Measurements from ENCODE around the gene GPR142. TPM values are rescaled to one million over a fixed set of nuclear protein-coding genes. Genes with fewer than 3 reads are reported as not detected.

The GPR142 gene
- total RNA-seq, 1 experiment from 2014 or later, result not detected

GRCh38 chr17:74371653-74372147, 4.4 kb downstream of the GPR142 start:
- no peak for ATAC-seq
- ChIA-PET POLR2A (no interaction called here), CTCF (interaction anchor here (2.5 to 7.1 kb wide), 2 partner anchors 8 to 9 kb away, joined by 19 to 138 read pairs; partner anchors contain the start of gene BTBD17)
- DNase-seq (ENCODE audit: low spot score), result no peak
- peaks cover 2% of the 10 kb centered on the region; the same call in 1 of the 2 replicates for H3K27me3 Mint-ChIP-seq (ENCODE audit: low read depth)
- H3K27ac Mint-ChIP-seq, result no peak overlapping the region
- H3K4me3 Mint-ChIP-seq, result no peak overlapping the region
- TF ChIP-seq ARID4B (CRISPR knock-in tag; IDR thresholded peaks at IDR 0.05; ENCODE audit: borderline replicate concordance) (no peak), MYBL2 (CRISPR knock-in tag; IDR thresholded peaks at IDR 0.05) (no peak), MAX (CRISPR knock-in tag; IDR thresholded peaks at IDR 0.05) (no peak), NR1H2 (CRISPR knock-in tag; IDR thresholded peaks at IDR 0.05) (no peak), USF1 (CRISPR knock-in tag; IDR thresholded peaks at IDR 0.05) (no peak), CTCF (IDR thresholded peaks at IDR 0.05) (no peak)
- peaks cover 8% of the 10 kb centered on the region for H3K4me1 Mint-ChIP-seq
- H3K9me3 Mint-ChIP-seq, result no peaks in the 10 kb centered on the region
- H3K36me3 Mint-ChIP-seq, result no peaks in the 10 kb centered on the region

GRCh38 chr17:74372426-74372825, 5.1 kb downstream of the GPR142 start:
- peaks cover 8% of the 10 kb centered on the region for H3K4me1 Mint-ChIP-seq
- H3K36me3 Mint-ChIP-seq, result no peaks in the 10 kb centered on the region
- ChIA-PET CTCF (interaction anchor here (2.5 kb wide), 2 partner anchors 10 to 82 kb away, joined by 16 to 19 read pairs; partner anchors contain the start of gene BTBD17), POLR2A (no interaction called here)
- no peak for ATAC-seq
- no peak overlapping the region for H3K27ac Mint-ChIP-seq
- no peak overlapping the region for H3K4me3 Mint-ChIP-seq
- TF ChIP-seq USF1 (CRISPR knock-in tag; IDR thresholded peaks at IDR 0.05) (no peak), ATF6 (CRISPR knock-in tag; IDR thresholded peaks at IDR 0.05) (no peak), ZNF416 (CRISPR knock-in tag; IDR thresholded peaks at IDR 0.05) (no peak), MAX (CRISPR knock-in tag; IDR thresholded peaks at IDR 0.05) (no peak)
- H3K27me3 Mint-ChIP-seq (ENCODE audit: low read depth), result peaks cover 2% of the 10 kb centered on the region; the same call in 1 of the 2 replicates
- no peaks in the 10 kb centered on the region for H3K9me3 Mint-ChIP-seq
- DNase-seq (ENCODE audit: low spot score), result no peak
